HEK293 (cell line): ENCODE results near the gene WDR38.

Experiments used
- KLF16 ChIP-seq: fragments of 450-650 bp; formaldehyde crosslinking; IDR thresholded peaks from 2 replicates; pipeline ENCODE4 v1.5.1; 2017; ENCODE audit warnings: missing biosample characterization, missing genetic modification characterization
- MEIS1 ChIP-seq: sonication (generic); formaldehyde crosslinking; IDR thresholded peaks from 2 replicates; pipeline ENCODE4 v1.8.1; 2022; ENCODE audit warnings: missing genetic modification reagents, mild to moderate bottlenecking, borderline replicate concordance
- REPIN1 ChIP-seq: fragments of 450-650 bp; formaldehyde crosslinking; IDR thresholded peaks from 2 replicates; pipeline ENCODE4 v1.5.1; 2017; ENCODE audit warnings: missing biosample characterization, missing genetic modification characterization, low read depth
- ZBTB1 ChIP-seq: fragments of 450-650 bp; formaldehyde crosslinking; IDR thresholded peaks from 2 replicates; pipeline ENCODE4 v1.5.1; 2016; ENCODE audit warnings: missing biosample characterization, missing genetic modification characterization
- ZNF530 ChIP-seq: fragments of 450-650 bp; formaldehyde crosslinking; IDR thresholded peaks from 2 replicates; pipeline ENCODE4 v1.5.1; 2016; ENCODE audit warnings: low read depth, missing biosample characterization, missing genetic modification characterization
- TF ChIP-seq, protein P1 (sequence below): fragments of 450-650 bp; formaldehyde crosslinking; IDR thresholded peaks from 2 replicates; pipeline ENCODE4 v1.5.1; 2016; ENCODE audit warnings: missing biosample characterization, missing genetic modification characterization
- TF ChIP-seq, protein P2 (sequence below): fragments of 450-650 bp; formaldehyde crosslinking; IDR thresholded peaks from 2 replicates; pipeline ENCODE4 v1.5.1; 2016; ENCODE audit warnings: missing biosample characterization, missing genetic modification characterization
- TF ChIP-seq, protein P3 (sequence below): fragments of 450-650 bp; formaldehyde crosslinking; IDR thresholded peaks from 2 replicates; pipeline ENCODE4 v1.5.1; 2016; ENCODE audit warnings: missing biosample characterization, missing genetic modification characterization

DNA sequence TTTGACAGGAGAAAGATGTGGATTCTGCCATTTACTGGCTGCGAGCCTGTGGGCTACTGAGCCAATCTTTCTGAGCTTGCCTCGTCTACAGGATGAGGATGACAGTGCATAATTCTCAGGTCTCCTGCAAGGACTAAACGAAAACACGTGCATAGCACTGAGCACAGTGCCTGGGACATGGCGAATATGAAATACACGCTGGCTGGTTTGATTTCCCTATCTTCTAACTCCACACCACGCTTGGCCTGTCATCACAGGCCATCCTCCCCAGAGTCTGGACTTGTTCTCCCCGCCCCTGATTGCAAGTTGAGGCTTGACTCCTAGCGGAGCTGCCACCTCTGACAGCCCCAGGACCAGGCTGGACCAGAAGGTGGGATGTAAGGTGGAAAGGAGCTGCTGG lies 46.6 kb downstream of the WDR38 start:
- no peak for TF ChIP-seq MEIS1 (CRISPR knock-in tag)
- no peak for TF ChIP-seq REPIN1 (tag by site-specific recombination)
- TF ChIP-seq, protein P1, sequence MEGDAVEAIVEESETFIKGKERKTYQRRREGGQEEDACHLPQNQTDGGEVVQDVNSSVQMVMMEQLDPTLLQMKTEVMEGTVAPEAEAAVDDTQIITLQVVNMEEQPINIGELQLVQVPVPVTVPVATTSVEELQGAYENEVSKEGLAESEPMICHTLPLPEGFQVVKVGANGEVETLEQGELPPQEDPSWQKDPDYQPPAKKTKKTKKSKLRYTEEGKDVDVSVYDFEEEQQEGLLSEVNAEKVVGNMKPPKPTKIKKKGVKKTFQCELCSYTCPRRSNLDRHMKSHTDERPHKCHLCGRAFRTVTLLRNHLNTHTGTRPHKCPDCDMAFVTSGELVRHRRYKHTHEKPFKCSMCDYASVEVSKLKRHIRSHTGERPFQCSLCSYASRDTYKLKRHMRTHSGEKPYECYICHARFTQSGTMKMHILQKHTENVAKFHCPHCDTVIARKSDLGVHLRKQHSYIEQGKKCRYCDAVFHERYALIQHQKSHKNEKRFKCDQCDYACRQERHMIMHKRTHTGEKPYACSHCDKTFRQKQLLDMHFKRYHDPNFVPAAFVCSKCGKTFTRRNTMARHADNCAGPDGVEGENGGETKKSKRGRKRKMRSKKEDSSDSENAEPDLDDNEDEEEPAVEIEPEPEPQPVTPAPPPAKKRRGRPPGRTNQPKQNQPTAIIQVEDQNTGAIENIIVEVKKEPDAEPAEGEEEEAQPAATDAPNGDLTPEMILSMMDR (tag by site-specific recombination) = no peak
- no peak for TF ChIP-seq KLF16 (tag by site-specific recombination)
- TF ChIP-seq, protein P2, sequence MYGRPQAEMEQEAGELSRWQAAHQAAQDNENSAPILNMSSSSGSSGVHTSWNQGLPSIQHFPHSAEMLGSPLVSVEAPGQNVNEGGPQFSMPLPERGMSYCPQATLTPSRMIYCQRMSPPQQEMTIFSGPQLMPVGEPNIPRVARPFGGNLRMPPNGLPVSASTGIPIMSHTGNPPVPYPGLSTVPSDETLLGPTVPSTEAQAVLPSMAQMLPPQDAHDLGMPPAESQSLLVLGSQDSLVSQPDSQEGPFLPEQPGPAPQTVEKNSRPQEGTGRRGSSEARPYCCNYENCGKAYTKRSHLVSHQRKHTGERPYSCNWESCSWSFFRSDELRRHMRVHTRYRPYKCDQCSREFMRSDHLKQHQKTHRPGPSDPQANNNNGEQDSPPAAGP = no peak
- TF ChIP-seq, protein P3, sequence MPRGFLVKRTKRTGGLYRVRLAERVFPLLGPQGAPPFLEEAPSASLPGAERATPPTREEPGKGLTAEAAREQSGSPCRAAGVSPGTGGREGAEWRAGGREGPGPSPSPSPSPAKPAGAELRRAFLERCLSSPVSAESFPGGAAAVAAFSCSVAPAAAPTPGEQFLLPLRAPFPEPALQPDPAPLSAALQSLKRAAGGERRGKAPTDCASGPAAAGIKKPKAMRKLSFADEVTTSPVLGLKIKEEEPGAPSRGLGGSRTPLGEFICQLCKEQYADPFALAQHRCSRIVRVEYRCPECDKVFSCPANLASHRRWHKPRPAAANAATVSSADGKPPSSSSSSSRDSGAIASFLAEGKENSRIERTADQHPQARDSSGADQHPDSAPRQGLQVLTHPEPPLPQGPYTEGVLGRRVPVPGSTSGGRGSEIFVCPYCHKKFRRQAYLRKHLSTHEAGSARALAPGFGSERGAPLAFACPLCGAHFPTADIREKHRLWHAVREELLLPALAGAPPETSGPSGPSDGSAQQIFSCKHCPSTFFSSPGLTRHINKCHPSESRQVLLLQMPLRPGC (tag by site-specific recombination) = no peak
- no peak for TF ChIP-seq ZNF530
- TF ChIP-seq ZBTB1 = no peak
